DMS114 treated with DMSO at 0.1 percent for 48 hours (cell line): ENCODE measurements around the gene G3BP2.
"Not testable (repeated sequence)": the region's sequence is repeated elsewhere in the genome, so short reads cannot be mapped to it uniquely, and the experiment has no call there.

ENCODE experiments used
- DNase-seq: peaks from one replicate; lab custom pipeline; 2025; ENCODE audit not compliant: unreplicated experiment; lab: John Stamatoyannopoulos, UW

Gene G3BP2

DNA sequence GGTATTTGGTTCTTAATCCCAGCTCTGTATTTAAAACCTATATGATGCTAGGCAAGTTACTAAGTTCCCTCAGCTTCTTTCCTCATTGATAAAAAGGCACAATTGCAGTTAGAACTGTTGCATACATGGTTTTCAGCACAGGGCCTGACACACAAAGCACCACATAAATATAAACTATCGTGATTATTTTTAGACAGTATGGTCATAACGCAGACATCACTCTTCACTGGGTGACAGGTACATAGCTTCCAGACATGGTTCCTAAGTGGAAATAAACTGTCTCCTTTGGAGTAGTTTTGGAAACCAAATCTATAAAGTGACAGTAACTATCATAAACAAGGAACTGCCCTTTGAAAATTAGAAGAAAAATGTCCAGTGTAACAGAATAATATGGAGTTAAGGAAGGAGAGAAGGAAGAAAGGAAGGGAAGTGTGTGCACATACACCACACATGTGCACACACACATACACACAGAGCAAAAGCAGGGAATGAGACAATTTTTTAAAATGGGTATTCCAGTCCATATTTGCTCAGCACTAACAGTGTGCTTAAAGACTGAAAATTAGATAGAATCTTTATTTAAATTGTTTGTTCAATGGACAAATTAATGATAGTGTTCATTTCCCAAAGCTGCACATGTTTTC, 12.5 kb upstream of the G3BP2 start:
- DNase-seq, result no peak

DNA sequence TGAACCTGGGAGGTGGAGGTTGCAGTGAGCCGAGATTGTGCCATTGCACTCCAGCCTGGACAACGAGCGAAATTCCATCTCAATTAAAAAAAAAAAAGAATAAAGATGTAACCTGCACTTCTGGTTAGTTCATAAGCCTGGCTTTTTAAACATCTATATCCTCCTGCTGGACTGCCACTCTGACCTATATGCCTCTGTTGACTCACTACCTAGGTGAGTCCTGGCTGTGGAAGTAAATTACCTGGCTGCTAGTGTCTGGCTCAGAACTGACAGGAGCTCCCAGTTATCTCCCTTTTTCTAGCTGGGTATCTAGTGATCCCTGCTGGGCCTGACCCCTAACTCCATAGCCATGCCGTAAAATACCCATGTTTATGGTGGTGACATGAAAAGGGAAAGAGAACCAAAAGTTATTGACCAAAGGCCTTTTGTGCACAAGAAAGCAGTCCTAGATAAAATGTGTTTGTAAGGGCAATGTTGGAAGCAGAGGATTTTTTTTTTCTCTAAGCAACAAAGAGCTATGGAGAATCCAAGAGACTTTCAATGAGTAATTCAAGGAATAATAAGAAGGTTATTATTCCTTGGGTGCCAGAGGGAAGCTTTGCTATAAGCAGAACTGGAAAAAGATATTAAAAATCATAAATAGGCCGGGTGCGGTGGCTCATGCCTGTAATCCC, 10.4 kb upstream of the G3BP2 start:
- no peak for DNase-seq

DNA sequence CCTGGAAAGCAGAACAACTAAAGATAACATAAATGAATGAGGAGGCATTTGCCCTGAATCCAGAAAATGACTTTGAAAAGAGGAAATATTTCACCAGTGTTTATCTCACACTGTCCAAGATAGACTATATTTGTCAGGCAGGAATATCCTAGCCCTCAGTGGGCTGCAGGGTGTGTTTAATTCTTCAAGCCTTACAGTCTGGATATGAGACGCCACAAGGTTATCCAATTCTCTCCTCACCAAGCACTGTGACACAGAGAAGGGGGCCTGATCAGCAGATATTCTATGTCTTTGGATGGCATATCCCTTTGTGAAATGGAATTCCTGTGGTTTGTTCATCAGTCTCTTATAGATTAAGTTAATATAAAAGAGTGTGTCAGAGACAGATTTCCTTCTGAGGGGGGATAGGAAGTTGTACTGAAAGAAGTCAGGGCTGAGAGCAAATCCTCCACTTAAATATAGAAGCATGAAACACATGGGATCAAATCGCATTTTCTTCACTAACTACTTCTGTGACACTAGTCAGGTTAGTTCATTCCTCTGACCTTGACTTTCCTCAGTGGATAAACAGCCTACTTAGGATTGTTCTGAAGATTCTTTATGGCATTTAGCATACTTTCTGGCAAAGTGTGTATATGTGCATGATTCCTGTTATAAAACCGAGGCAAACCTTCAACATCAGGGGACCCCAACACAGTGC, 6.8 kb upstream of the G3BP2 start:
- DNase-seq, result no peak

DNA sequence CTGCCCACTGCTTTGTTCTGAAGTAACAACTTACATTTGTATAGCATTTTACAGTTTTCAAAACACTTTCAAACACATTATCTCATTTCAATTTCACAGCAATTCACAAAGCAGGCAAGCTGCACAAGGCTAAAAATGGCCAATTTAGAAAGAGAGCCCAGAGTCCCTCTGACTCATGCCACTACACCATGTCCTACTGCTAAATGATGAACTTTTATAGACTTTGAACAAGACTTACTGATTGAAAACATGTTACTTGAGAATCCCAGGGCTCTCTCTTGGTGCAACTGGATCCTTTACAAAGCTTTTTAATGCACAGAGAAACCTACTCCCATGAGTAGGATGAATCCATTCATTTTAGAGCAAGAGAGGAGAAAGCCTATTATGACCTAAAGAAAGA, 5.8 kb upstream of the G3BP2 start:
- no peak for DNase-seq

DNA sequence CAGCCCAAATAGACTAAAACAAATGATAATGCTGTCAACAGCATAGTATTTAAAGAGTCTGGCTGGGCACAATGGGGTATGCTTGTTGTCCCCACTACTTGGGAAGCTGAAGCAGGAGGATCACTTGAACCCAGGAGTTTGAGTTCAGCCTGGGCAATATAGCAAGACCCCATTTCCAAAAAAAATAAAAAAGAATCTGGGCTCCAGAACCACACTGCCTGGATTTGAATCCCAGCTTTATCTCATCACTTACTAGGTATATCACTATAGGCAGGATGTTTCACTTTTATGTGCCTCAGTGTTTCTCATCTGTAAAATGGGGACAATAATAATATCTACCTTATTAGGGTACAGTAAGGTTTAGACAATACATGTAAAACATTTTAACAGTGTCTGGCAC, 5.3 kb upstream of the G3BP2 start:
- no peak for DNase-seq

DNA sequence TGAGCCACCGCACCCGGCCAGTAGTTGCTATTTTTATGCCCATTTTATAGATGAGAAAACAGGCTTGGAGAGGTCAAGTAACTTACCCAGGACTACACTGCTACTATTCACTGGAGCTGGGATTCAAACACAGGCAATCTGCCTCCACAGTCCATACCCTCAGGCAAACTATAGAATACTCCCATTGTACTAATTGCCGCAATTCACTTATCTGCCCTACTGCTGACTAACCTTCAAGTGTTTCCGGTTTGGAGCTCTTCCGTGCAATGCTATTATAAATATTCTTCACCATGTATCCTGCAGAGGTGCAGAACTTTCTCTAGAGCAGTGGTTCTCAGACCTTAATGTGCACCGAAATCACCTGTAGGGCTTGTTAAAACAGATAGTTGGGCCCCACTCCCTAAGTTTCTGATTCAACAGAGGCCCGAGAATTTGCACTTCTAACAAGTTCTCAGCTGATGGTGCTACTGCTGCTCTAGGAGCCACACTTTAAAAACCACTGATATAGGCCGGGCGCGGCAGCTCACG, 1.9 kb upstream of the G3BP2 start:
- no peak for DNase-seq

DNA sequence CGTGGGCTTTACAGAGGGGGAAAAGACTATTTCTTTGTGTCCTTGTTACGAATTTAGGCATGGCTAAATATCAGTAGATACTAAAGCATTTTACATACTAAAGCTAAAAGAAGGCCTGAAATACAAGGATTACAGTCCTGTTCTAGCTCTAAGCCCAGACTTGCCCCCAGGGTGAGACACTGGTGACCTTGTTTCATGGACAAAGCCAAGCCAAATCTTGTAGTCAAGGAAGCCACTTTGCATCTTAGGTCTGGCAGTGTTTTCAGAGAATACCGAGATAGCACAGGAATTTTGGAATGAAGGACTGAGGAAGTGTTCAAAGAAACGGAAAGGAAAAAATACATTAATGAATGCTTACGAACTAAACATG, 733 bp upstream of the G3BP2 start:
- DNase-seq, result no peak

DNA sequence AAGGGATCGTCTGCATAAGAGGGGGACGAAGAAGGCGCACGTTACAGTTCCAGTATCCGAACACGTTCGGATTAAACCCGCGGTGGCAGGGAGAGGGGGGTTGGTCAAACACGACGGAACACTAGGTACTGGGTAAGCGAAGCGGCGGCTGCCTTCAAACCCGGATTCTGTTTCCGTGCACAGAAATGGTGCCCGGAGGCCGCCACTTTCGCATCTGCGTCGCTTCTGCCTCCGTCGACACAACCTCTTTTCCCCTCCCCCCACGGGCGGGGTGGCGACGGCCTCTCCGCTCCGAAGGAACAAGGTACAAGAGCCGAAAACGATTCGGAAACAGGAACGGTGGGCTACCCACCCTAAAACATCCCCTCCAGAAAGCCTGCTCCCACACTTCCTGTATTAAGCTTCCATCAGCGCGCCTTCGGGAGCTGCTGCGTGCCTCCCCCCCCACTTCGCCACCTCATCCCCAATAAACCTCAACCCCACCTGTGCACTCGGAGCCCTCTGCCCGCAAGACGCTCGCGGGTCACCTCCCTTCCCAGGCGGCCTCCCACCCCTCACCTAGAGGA, 667 bp downstream of the G3BP2 start:
- peak; percentile 3 for DNase-seq

DNA sequence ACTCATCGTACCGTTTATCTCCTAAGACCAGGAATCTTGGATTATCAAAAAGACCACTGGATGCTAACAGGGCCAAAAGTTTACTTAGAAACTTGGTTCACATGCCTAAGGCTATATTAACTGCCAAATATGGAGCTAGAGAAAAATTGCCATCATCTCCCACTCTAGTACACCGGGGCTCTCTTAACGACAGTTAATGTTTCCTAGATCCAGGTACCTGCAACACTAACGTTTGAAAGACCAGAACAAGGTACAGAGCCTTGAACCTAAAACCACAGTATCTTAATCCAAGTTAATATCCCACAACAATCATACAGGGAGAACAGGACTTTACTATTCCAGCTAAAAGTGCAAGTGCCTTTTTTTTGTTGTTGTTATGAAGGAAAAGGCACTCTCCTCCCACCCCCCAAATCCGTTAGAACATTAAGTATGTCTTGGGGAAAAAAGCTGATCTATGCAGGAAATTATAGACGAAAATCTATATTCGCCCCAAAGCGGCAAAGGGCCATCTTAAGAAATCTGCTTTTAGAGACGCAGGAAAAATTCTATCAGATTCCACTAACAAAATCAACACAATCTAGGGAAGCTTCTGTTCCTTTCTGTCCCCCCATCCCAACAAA, 1.3 kb downstream of the G3BP2 start:
- no peak for DNase-seq

DNA sequence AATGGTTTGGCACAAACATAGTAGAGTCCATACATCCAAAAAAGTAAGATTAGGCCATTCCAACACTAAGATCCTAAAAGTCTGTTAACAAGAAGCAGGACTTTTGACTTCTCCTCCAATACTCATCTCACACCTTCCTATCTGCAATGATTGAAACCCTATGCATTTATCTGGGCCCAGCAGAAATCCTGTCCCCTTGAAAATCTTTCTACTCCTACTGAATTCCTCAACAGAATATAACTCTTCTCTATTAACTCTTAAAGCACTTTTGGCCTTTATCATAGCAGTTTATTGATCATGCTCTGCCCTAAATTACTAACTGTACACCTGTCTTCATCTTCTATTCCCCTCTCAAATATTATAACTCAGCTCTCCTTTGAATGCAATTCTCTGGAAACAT, 4.6 kb downstream of the G3BP2 start:
- DNase-seq, result no peak

DNA sequence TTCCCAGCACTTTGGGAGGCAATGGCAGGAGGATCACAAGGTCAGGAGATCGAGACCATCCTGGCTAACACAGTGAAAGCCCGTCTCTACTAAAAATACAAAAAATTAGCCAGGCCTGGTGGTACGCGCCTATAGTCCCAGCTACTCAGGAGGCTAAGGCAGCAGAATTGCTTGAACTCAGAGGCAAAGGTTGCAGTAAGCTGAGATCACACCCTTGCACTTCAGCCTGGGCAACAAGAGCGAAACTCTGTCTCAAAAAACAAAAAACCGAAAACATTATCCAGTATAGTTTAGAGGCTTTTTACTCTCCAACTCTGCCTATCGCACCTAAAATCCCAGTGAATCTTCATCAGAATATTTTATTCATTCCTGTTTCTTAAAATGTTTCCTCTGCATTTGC, 5.6 kb downstream of the G3BP2 start:
- not testable (repeated sequence) for DNase-seq

DNA sequence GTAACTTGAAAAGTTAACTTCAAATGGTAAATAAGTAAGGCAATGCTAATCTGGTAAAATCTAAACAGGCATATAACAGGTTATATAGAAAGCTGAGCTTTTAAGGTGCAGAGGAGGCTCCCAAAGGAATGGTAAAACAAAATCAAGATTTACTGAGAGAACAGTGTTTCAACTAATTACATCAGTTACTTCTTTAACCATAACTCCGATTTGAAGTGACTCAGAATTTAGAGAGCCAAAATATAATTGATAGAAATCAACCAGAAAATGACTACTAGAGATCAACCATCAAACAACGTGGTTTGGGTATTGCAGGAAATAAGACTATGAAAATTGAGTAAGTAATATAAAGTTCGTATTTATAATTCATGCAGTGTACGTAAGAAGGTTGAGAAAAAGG, 6.9 kb downstream of the G3BP2 start:
- no peak for DNase-seq

DNA sequence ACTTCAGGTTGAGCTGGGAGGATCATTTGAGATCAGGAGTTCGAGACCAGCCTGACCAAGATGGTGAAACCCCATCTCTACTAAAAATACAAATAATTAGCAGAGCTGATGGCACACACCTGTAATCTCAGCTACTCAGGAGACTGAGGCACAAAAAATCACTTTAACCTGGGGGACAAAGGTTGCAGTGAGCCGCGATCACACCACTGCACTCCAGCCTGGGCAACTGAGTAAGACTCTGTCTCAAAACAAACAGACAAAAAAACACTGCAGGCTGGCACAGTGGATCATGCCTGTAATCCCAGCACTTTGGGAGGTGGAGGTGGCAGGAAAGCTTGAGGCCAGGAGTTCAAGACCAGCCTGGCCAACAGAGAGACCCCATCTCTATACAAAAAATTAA, 8.6 kb downstream of the G3BP2 start:
- DNase-seq, result not testable (repeated sequence)

DNA sequence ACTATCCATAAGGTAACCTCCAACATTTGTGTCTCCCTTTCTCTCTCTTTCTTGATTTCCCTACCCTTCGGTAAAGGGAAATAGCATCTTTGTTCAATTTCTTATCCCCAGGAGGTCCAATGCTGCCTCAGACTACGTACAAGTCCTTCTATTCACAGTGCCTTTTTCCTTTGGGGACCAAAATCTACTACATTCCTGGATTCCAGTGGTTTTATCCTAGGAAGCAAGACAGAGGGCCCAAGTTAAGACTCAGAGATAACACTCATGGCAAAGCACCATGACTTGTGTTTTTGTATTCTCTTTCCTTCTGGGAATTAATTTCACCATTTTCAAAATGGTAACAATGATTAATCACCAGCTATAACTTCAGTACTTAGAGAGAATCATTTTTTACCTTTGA, 10.6 kb downstream of the G3BP2 start:
- DNase-seq, result no peak

DNA sequence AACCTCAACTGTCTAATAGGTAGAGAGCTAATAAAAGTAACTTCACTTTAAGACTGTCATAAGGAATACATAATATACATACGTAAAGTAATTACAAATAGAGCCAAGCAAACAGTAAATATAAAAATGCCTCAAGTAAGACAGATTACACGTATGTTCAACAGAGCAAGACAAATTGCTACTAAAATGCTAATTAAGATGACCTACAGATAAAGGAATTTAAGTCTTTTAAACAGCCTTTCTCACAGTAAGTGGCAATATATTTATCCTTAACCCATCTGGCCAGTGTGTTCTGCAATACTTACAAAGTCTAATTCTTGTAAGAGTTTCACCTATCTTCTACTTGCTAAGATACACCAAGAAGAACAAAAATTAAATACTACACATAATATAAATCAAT, 12.7 kb downstream of the G3BP2 start:
- no peak for DNase-seq

DNA sequence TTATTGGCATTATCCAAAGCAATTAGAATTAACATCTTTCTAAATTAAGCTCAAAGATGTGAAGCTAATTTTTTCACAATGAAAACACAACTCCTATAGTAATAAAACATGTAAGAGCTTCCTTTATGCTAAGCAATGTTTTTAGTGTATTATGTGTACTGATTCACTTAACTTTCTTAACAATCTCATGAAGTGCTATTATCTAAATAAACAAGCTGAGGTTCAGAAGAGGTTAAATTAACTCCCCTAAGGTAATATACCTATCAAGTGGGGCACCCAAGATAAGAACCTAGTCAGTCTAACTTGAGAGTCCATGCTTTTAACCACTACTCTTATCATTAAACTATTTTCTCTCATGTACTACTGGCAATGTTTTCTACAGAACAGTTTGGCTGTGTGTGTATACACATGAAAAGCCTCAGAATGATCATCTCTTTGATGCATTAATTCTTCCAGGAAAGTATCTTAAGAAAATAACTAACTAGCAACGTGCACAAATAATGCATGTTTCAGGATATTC, 13.6 kb downstream of the G3BP2 start:
- DNase-seq, result no peak

DNA sequence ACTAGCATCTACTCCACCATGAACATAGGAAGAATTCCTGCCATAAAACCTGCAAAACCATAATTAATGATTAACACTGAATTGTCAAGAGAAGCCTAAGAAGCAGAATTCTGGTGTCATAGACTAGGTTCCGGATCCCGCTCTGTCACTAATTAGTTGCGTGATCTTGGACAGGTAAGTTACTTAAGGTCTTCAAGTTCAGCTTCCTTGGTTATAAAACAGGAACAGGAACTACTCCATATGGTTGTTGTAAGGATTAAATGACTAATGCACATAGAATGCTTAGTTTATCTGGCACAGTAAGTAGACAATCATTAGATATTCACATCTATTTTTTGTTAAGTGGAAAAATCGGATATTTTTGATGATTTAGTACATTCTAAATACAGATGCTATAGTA, 14.3 kb downstream of the G3BP2 start:
- DNase-seq, result no peak

DNA sequence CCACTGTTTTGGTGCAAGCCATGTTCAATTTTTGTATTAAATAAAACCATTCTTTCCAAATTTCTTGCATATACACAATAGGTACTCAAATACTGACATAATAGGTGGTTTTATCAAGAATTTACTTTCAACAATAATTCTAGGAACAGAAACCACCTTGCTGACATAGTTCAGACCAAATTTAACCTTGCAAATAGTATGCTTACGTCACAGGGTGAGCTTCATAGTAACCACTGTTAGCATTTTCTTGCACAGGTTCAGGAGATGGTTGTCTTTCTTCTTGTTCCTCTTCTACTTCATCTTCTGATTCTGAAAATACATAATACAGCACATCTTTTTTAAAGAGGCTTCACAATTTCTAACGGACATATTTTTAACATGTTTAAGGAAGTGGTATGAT, 17.6 kb downstream of the G3BP2 start:
- no peak for DNase-seq

DNA sequence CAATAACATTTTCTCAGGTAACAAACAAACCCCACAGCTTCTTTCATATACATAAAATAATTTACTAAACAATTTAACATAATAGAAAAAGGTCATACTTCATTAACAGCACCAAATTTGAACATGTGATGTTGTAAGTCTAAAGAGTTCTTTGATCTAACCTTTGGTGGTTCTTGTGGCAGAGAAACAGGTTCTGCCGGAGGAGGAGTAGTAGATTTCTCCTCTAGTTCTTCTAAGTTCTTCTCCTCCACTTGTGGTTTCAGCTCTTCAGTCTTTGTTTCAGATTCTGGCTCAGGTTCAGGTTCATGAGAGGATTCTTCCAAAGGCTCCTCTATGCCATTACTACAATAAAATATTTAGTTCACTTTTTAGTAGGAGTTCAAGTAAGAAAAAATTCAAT, 18.3 kb downstream of the G3BP2 start:
- DNase-seq, result no peak

DNA sequence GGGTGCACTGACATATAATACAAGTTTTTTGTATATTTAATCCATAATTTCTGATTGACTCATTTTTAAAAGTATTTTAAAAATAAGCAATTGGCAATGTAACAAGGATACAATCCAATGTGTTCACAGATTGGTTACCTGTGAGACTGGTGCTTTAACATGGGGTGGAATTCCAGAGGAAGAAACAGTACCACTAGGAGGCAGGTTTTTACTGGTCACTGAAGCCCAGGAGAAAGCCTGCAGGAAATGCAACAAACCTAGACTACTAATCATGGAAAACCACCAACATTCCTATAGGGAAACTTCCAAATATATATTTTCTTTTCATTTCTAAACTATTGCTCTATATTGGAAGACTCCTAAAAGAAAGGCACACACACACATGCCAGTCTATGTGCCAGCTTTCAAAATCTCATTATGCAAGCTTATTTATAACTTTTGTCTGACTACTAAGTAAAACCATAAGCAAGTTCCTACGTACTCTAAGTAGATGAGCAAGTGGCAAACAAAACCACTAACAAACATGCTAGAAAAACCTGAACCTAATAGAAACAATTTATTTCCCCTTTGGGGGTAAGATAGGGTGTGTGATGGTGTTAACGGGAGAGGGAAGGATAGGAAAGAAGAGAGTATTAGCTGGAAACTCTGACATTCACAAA, 19.2 kb downstream of the G3BP2 start:
- no peak for DNase-seq

DNA sequence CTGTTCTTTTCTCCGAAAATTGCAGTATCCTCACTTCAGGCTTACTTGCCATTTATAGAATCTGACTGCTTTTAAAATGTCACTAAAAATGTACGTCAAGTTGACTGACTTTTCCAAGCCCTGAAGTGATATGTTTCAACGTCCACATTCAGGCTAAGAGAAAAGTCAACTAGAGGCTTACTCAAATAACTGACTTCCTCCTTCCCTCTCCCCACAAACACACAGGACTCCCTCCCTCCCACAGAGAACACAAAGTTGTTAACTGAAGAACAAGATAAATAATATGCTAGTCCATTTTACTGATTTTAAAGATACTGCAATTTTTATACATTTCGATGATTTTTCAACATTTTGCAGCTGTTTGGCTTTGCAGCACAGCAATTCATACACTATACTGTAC, 29.1 kb downstream of the G3BP2 start:
- no peak for DNase-seq
